Endothelial cell of umbilical vein (primary cell): Measurements from ENCODE around the gene CDH23.

Experiments
- MYC ChIP-seq: IDR thresholded peaks from one replicate; pipeline ENCODE4 v1.6.1; 2011; ENCODE audit warnings: mild to moderate bottlenecking, low read depth, low read length
- POLR2A ChIP-seq: IDR thresholded peaks from 2 replicates; pipeline ENCODE4 v1.6.1; 2012; ENCODE audit warnings: low read depth, mild to moderate bottlenecking, control low read depth, low read length
- POLR2AphosphoS5 ChIP-seq: IDR thresholded peaks from 2 replicates; pipeline ENCODE4 v1.6.1; 2012; ENCODE audit warnings: low read depth, mild to moderate bottlenecking, control low read depth, low read length, moderate library complexity; ENCODE audit not compliant: insufficient read depth
- TF ChIP-seq, protein P1 (sequence below), 2 donors: IDR thresholded peaks; 1 replicate in 1 of 2; 2 replicates in 1 of 2; pipeline ENCODE4 v1.5.1; 2011; ENCODE audit warnings: low read length in 2 of 2, mild to moderate bottlenecking in 2 of 2, moderate library complexity in 2 of 2, control low read depth in 1 of 2, inconsistent platforms in 1 of 2, low read depth in 1 of 2; ENCODE audit not compliant: insufficient read depth in 1 of 2; ENCODE audit errors: extremely low read depth in 1 of 2
- TF ChIP-seq, protein P2 (sequence below): IDR thresholded peaks from 2 replicates; pipeline ENCODE4 v1.6.1; 2011; ENCODE audit not compliant: insufficient read depth, insufficient read length

DNA sequence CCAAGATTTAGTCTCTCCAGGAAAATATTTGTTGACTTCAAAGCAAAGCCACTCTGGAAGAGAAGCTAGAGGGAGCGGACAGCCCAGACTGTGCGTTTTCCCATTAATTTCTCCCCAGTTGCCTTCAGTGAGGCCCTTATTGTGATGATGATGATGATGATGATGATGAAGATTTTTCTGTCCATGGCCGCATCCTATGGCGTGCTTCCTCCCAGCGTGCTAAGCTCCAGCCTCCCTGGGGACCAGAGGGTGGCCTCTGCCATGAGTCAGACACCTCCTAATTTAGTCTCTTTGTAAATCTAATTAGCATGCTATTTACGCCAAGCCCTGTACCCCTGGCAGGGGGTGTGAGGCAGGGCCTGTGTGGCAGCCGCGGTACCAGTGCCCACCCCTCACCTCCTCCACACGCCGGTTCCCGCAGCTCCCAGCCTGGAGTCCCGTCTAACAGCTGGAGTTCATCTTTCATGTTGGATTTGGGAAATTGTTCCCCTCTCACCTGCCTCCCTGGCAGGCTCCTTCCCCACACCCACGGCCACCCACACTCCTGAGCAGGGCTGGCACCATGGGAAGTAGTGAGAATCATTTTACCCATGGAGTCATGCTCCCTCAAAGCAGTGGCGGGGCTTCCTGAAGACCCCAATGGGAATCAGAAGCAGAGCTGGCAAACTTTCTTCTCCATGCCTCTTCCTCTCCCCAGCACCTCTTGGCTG is 230.7 kb downstream of the CDH23 start:
- TF ChIP-seq, protein P1, sequence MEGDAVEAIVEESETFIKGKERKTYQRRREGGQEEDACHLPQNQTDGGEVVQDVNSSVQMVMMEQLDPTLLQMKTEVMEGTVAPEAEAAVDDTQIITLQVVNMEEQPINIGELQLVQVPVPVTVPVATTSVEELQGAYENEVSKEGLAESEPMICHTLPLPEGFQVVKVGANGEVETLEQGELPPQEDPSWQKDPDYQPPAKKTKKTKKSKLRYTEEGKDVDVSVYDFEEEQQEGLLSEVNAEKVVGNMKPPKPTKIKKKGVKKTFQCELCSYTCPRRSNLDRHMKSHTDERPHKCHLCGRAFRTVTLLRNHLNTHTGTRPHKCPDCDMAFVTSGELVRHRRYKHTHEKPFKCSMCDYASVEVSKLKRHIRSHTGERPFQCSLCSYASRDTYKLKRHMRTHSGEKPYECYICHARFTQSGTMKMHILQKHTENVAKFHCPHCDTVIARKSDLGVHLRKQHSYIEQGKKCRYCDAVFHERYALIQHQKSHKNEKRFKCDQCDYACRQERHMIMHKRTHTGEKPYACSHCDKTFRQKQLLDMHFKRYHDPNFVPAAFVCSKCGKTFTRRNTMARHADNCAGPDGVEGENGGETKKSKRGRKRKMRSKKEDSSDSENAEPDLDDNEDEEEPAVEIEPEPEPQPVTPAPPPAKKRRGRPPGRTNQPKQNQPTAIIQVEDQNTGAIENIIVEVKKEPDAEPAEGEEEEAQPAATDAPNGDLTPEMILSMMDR (IDR thresholded peaks at IDR 0.05; ENCODE audit: extremely low read depth in 1 of 2, insufficient read depth in 1 of 2, low read depth in 1 of 2, low read length in 2 of 2), result no peak
- TF ChIP-seq POLR2A (no peak), MYC (no peak), POLR2AphosphoS5 (no peak)
- TF ChIP-seq, protein P2, sequence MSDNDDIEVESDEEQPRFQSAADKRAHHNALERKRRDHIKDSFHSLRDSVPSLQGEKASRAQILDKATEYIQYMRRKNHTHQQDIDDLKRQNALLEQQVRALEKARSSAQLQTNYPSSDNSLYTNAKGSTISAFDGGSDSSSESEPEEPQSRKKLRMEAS, result no peak
